Umbilical cord (tissue), 2 donors: Measurements from ENCODE around the gene ZFP62. TPM values are rescaled to one million over a fixed set of nuclear protein-coding genes. Genes with fewer than 3 reads are reported as not detected.

Source experiments
- DNase-seq: peaks from one replicate; pipeline ENCODE4 v3.0.0-alpha.2; 2015; ENCODE audit warnings: low spot score
- total RNA-seq: library from RNA; depleted of rRNA; stranded (reverse); fragments of >200 nt; gene quantifications from one replicate; pipeline ENCODE4 v1.2.3, GENCODE V29; 2014; ENCODE audit warnings: low replicate concordance; ENCODE audit not compliant: insufficient read depth

Gene ZFP62
- total RNA-seq, 1 donor from 2014 or later = 25.8 TPM

GRCh38 chr5:180868960-180869359 is 7.9 kb upstream of the ZFP62 start:
- DNase-seq = peak; percentile 79

- no peak for DNase-seq
Measured at GRCh38 chr5:180866985-180867384, 5.9 kb upstream of the ZFP62 start.

- DNase-seq = no peak
Measured at GRCh38 chr5:180865981-180866695, 5.1 kb upstream of the ZFP62 start.

- DNase-seq = no peak
Measured at GRCh38 chr5:180862645-180863044, 1.6 kb upstream of the ZFP62 start.

- DNase-seq = peak; percentile 55
Measured at GRCh38 chr5:180860273-180860886, 696 bp downstream of the ZFP62 start.

- DNase-seq = no peak
Measured at GRCh38 chr5:180858586-180858985, 2.5 kb downstream of the ZFP62 start.

- no peak for DNase-seq
Measured at GRCh38 chr5:180853848-180854176, 7.3 kb downstream of the ZFP62 start.

- DNase-seq = no peak
Measured at GRCh38 chr5:180853121-180853847, 7.8 kb downstream of the ZFP62 start.

- no peak for DNase-seq
Measured at GRCh38 chr5:180852495-180852894, 8.6 kb downstream of the ZFP62 start.

- DNase-seq = no peak
Measured at GRCh38 chr5:180850434-180851078, 10.5 kb downstream of the ZFP62 start.

GRCh38 chr5:180849827-180850226 is 11.2 kb downstream of the ZFP62 start:
- DNase-seq = no peak

GRCh38 chr5:180848878-180849277 is 12.2 kb downstream of the ZFP62 start:
- no peak for DNase-seq

GRCh38 chr5:180848265-180848664 is 12.8 kb downstream of the ZFP62 start:
- DNase-seq = no peak

GRCh38 chr5:180847026-180847425 is 14.1 kb downstream of the ZFP62 start:
- no peak for DNase-seq

GRCh38 chr5:180844858-180845257 is 16.2 kb downstream of the ZFP62 start:
- no peak for DNase-seq

- no peak for DNase-seq
Measured at GRCh38 chr5:180844432-180844831, 16.6 kb downstream of the ZFP62 start.

- no peak for DNase-seq
Measured at GRCh38 chr5:180839935-180840334, 21.1 kb downstream of the ZFP62 start.

- DNase-seq = no peak
Measured at GRCh38 chr5:180839227-180839626, 21.8 kb downstream of the ZFP62 start.

- DNase-seq = no peak
Measured at GRCh38 chr5:180837478-180837877, 23.6 kb downstream of the ZFP62 start.

- no peak for DNase-seq
Measured at GRCh38 chr5:180832638-180833068, 28.4 kb downstream of the ZFP62 start.

- DNase-seq = peak; percentile 84
Measured at GRCh38 chr5:180831139-180832093, 29.7 kb downstream of the ZFP62 start.
